ENCODE measurements around the gene HDAC1.

HDAC1 gene

GRCh38 chr1:32332290-32333079 lies 40.6 kb downstream of the HDAC1 start:
- Histone ChIP-seq H3K4me1 (ENCODE audit: control insufficient read depth, low read length) (peaks cover 38% of the 10 kb centered on the region), H3K9me3 (ENCODE audit: control insufficient read depth, insufficient read depth, low read length) (no peaks in the 10 kb centered on the region), H4K20me1 (ENCODE audit: control insufficient read depth, insufficient read depth, low read depth, low read length) (peaks cover 15% of the 10 kb centered on the region), H3K9me2 (replicated peaks; ENCODE audit: control insufficient read depth, low read length) (no peaks in the 10 kb centered on the region), H3K27ac (ENCODE audit: low read depth, low read length) (peak overlapping the region; percentile 66; the same call in 1 of the 2 replicates), H3K4me2 (ENCODE audit: low read length) (0 out of 2 replicates have a peak overlapping the region, but pooled peaks have one; percentile 14), H3K4me3 (ENCODE audit: low read length) (no peak overlapping the region), H3K36me3 (ENCODE audit: control insufficient read depth, low read length) (peaks cover 76% of the 10 kb centered on the region), H3K27me3 (ENCODE audit: control insufficient read depth, low read length) (no peaks in the 10 kb centered on the region), H3K79me2 (ENCODE audit: control insufficient read depth, low read length) (peaks cover 42% of the 10 kb centered on the region), H3F3A (ENCODE audit: control insufficient read depth, insufficient read depth) (peaks cover 40% of the 10 kb centered on the region)
- TF ChIP-seq, protein P1, sequence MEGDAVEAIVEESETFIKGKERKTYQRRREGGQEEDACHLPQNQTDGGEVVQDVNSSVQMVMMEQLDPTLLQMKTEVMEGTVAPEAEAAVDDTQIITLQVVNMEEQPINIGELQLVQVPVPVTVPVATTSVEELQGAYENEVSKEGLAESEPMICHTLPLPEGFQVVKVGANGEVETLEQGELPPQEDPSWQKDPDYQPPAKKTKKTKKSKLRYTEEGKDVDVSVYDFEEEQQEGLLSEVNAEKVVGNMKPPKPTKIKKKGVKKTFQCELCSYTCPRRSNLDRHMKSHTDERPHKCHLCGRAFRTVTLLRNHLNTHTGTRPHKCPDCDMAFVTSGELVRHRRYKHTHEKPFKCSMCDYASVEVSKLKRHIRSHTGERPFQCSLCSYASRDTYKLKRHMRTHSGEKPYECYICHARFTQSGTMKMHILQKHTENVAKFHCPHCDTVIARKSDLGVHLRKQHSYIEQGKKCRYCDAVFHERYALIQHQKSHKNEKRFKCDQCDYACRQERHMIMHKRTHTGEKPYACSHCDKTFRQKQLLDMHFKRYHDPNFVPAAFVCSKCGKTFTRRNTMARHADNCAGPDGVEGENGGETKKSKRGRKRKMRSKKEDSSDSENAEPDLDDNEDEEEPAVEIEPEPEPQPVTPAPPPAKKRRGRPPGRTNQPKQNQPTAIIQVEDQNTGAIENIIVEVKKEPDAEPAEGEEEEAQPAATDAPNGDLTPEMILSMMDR (IDR thresholded peaks at IDR 0.05; ENCODE audit: low read depth, low read length, poor library complexity, severe bottlenecking): no peak
- TF ChIP-seq EZH2phosphoT487 (IDR thresholded peaks at IDR 0.05; ENCODE audit: borderline replicate concordance, low read length): no peak

DNA sequence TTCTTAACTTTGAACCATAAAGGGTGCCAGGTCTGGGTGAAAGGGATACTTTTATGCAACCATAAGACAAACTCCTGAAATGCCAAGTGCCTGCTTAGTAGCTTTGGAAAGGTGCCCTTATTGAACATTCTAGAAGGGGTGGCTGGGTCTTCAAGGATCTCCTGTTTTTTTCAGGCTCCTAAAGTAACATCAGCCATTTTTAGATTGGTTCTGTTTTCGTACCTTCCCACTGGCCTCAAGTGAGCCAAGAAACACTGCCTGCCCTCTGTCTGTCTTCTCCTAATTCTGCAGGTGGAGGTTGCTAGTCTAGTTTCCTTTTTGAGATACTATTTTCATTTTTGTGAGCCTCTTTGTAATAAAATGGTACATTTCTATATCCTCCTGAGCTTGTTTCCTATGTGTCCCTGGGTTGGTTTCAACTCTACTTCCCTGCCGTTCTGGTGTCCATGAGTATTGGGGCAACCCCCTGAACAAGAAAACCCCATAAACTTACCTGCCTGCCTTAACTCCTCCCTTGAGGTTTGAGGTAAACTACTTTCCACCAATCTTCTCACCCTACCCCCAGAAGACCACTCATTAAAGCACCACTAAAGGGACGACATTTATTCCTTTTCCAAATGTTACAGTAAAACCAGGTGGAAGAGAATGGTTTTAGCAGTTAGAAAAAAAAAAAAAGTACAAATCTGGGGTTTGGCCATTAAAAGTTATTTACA lies 41.5 kb downstream of the HDAC1 start:
- H3K27ac ChIP-seq (ENCODE audit: low read depth, low read length): peak overlapping the region; percentile 66
- H3K27me3 ChIP-seq (ENCODE audit: control insufficient read depth, low read length): no peaks in the 10 kb centered on the region
- peak overlapping the region; percentile 85 for H3K4me2 ChIP-seq (ENCODE audit: low read length)
- H3F3A ChIP-seq (ENCODE audit: control insufficient read depth, insufficient read depth): peaks cover 40% of the 10 kb centered on the region
- no peaks in the 10 kb centered on the region for H3K9me2 ChIP-seq (replicated peaks; ENCODE audit: control insufficient read depth, low read length)
- H3K4me3 ChIP-seq (ENCODE audit: low read length): peak overlapping the region; percentile 82
- no peaks in the 10 kb centered on the region for H3K9me3 ChIP-seq (ENCODE audit: control insufficient read depth, insufficient read depth, low read length)
- H3K79me2 ChIP-seq (ENCODE audit: control insufficient read depth, low read length): peaks cover 42% of the 10 kb centered on the region
- H3K36me3 ChIP-seq (ENCODE audit: control insufficient read depth, low read length): peaks cover 67% of the 10 kb centered on the region
- peaks cover 47% of the 10 kb centered on the region for H3K4me1 ChIP-seq (ENCODE audit: control insufficient read depth, low read length)
- peaks cover 15% of the 10 kb centered on the region for H4K20me1 ChIP-seq (ENCODE audit: control insufficient read depth, insufficient read depth, low read depth, low read length)
- no peak for TF ChIP-seq EZH2phosphoT487 (IDR thresholded peaks at IDR 0.05; ENCODE audit: borderline replicate concordance, low read length)
- TF ChIP-seq, protein P1 (IDR thresholded peaks at IDR 0.05; ENCODE audit: low read depth, low read length, poor library complexity, severe bottlenecking): no peak

DNA sequence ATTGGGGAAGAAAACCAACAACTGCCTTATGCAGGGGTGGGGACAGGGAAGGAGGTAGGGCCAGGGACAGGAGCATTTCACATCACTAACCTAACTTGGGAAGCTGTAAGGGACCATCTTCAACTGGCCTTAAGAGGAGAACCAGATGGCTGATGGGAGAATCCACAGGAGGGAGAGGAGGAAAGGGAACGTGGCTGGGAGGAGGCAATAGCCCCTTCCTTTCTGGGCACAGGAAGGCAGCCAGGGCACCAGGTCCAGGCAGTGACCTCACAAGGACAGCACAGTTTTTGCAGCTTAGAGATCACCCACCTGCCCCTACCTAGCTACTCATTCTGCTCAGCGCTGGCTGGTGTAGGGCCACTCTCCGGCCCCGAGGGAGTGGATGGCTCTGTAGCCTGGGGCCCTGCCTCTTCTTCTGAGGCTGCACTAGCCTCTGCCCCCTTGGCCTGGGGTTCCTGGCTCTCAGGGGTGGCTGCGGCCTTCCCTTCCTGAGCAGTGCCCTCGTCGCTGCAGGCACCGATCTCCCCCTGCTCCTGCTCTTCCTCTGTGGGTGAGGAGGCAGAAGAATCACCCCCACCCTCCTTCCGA lies 42.5 kb downstream of the HDAC1 start:
- H4K20me1 ChIP-seq (ENCODE audit: control insufficient read depth, insufficient read depth, low read depth, low read length): peaks cover 15% of the 10 kb centered on the region
- peaks cover 57% of the 10 kb centered on the region for H3K36me3 ChIP-seq (ENCODE audit: control insufficient read depth, low read length)
- H3K27me3 ChIP-seq (ENCODE audit: control insufficient read depth, low read length): no peaks in the 10 kb centered on the region
- H3K79me2 ChIP-seq (ENCODE audit: control insufficient read depth, low read length): peaks cover 39% of the 10 kb centered on the region
- H3K27ac ChIP-seq (ENCODE audit: low read depth, low read length): peak overlapping the region; percentile 66
- peaks cover 41% of the 10 kb centered on the region for H3F3A ChIP-seq (ENCODE audit: control insufficient read depth, insufficient read depth)
- no peak for TF ChIP-seq EZH2phosphoT487 (IDR thresholded peaks at IDR 0.05; ENCODE audit: borderline replicate concordance, low read length)
- TF ChIP-seq, protein P1 (IDR thresholded peaks at IDR 0.05; ENCODE audit: low read depth, low read length, poor library complexity, severe bottlenecking): no peak
- H3K4me2 ChIP-seq (ENCODE audit: low read length): peak overlapping the region; percentile 85
- no peaks in the 10 kb centered on the region for H3K9me3 ChIP-seq (ENCODE audit: control insufficient read depth, insufficient read depth, low read length)
- H3K4me1 ChIP-seq (ENCODE audit: control insufficient read depth, low read length): peaks cover 56% of the 10 kb centered on the region
- no peaks in the 10 kb centered on the region for H3K9me2 ChIP-seq (replicated peaks; ENCODE audit: control insufficient read depth, low read length)
- H3K4me3 ChIP-seq (ENCODE audit: low read length): peak overlapping the region; percentile 82
